ENCODE results near the gene TMEM167A. TPM values are rescaled to one million over a fixed set of nuclear protein-coding genes. Genes with fewer than 3 reads are reported as not detected.

The TMEM167A gene
- total RNA-seq, 2 donors from 2014 or later: 124 to 134 TPM

GRCh38 chr5:83034528-83035207 is 42.5 kb downstream of the TMEM167A start:
- no peaks in the 10 kb centered on the region for H3K36me3 ChIP-seq (ENCODE audit: control insufficient read depth, insufficient read depth, low read length)
- H3K27ac ChIP-seq (ENCODE audit: low read depth, low read length): no peak overlapping the region
- no peaks in the 10 kb centered on the region for H3K9me3 Mint-ChIP-seq
- no peaks in the 10 kb centered on the region for H3K27me3 ChIP-seq (ENCODE audit: control insufficient read depth, insufficient read depth, low read length, poor library complexity, severe bottlenecking)
- H3K4me3 Mint-ChIP-seq: no peak overlapping the region
- H3K36me3 Mint-ChIP-seq (ENCODE audit: low read depth): no peaks in the 10 kb centered on the region
- 88 to 100% methylated on average over 1 to 4 of the region's 4 CpGs for WGBS, 2 experiments (ENCODE audit: insufficient coverage in 1 of 2, insufficient read length in 1 of 2)
- H3K4me3 ChIP-seq (ENCODE audit: low read length): no peak overlapping the region
- peaks cover 7% of the 10 kb centered on the region for H3K4me1 Mint-ChIP-seq
- TF ChIP-seq, protein P1, sequence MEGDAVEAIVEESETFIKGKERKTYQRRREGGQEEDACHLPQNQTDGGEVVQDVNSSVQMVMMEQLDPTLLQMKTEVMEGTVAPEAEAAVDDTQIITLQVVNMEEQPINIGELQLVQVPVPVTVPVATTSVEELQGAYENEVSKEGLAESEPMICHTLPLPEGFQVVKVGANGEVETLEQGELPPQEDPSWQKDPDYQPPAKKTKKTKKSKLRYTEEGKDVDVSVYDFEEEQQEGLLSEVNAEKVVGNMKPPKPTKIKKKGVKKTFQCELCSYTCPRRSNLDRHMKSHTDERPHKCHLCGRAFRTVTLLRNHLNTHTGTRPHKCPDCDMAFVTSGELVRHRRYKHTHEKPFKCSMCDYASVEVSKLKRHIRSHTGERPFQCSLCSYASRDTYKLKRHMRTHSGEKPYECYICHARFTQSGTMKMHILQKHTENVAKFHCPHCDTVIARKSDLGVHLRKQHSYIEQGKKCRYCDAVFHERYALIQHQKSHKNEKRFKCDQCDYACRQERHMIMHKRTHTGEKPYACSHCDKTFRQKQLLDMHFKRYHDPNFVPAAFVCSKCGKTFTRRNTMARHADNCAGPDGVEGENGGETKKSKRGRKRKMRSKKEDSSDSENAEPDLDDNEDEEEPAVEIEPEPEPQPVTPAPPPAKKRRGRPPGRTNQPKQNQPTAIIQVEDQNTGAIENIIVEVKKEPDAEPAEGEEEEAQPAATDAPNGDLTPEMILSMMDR (conservative IDR thresholded peaks at IDR 0.05): no peak
- no peak for DNase-seq
- no peaks in the 10 kb centered on the region for H3K4me1 ChIP-seq (ENCODE audit: control insufficient read depth, insufficient read depth, low read length)
- H3K27me3 Mint-ChIP-seq (ENCODE audit: insufficient read depth): peaks cover 2% of the 10 kb centered on the region
- no peak overlapping the region for H3K27ac Mint-ChIP-seq
- H3K9me3 ChIP-seq (ENCODE audit: control insufficient read depth, low read length): no peaks in the 10 kb centered on the region
- no peak overlapping the region for H3K9ac ChIP-seq (ENCODE audit: extremely low read depth, low read length, poor library complexity, severe bottlenecking)

DNA sequence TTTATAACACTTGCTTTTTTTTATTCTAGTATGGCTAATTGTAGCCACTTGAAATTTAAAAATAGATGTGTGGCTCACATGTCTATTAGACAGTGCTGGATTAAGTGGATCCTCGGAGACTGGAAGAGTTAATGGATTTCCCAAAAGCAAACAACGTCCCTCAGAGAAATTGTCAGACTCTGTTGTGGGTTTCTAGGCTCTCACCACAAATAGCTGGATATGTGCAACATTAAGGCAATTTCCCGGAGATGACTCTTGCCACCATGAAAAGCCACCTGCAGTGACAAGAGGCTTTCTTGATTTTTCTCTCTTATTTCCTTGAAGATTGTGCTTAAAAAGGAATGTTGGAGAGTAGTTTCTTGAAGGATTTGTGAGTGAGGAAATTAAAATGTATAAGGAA is 43.2 kb downstream of the TMEM167A start:
- Histone ChIP-seq H3K9ac (ENCODE audit: extremely low read depth, low read length, poor library complexity, severe bottlenecking) (no peak overlapping the region), H3K9me3 (ENCODE audit: control insufficient read depth, low read length) (no peaks in the 10 kb centered on the region), H3K36me3 (ENCODE audit: control insufficient read depth, insufficient read depth, low read length) (no peaks in the 10 kb centered on the region), H3K27ac (ENCODE audit: low read depth, low read length) (no peak overlapping the region), H3K4me3 (ENCODE audit: low read length) (no peak overlapping the region), H3K27me3 (ENCODE audit: control insufficient read depth, insufficient read depth, low read length, poor library complexity, severe bottlenecking) (no peaks in the 10 kb centered on the region), H3K4me1 (ENCODE audit: control insufficient read depth, insufficient read depth, low read length) (no peaks in the 10 kb centered on the region)
- Mint-ChIP-seq H3K4me1 (peaks cover 7% of the 10 kb centered on the region), H3K4me3 (no peak overlapping the region), H3K36me3 (ENCODE audit: low read depth) (no peaks in the 10 kb centered on the region), H3K27me3 (ENCODE audit: insufficient read depth) (peaks cover 5% of the 10 kb centered on the region), H3K9me3 (no peaks in the 10 kb centered on the region), H3K27ac (no peak overlapping the region)
- no peak for DNase-seq
- WGBS, 2 experiments (ENCODE audit: insufficient coverage in 1 of 2, insufficient read length in 1 of 2): 72 to 88% methylated on average over 3 of the region's 3 CpGs
- TF ChIP-seq, protein P1 (conservative IDR thresholded peaks at IDR 0.05): no peak

DNA sequence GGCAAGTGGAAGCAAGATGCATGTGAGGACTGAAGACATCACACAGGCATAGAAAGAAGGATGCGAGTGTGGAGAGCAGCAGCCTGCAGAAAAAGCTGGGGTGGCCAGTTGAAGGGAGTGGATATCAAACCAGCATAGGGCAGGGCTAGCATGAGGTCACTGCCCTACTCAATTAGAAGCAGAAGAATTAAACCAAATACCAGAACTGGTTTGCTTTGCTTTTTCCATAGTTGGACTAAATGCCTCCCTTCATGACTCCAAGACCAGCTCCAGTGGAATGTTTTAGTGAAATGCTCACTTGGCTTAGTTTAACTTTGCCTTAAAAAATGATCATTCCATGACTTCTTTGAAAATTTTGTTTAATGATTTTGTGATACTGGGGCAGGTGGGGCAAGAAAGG is 45.8 kb downstream of the TMEM167A start:
- no peaks in the 10 kb centered on the region for H3K4me1 ChIP-seq (ENCODE audit: control insufficient read depth, insufficient read depth, low read length)
- H3K9me3 ChIP-seq (ENCODE audit: control insufficient read depth, low read length): no peaks in the 10 kb centered on the region
- no peaks in the 10 kb centered on the region for H3K36me3 ChIP-seq (ENCODE audit: control insufficient read depth, insufficient read depth, low read length)
- 82 to 86% methylated on average over 1 of the region's 1 CpG for WGBS, 2 experiments (ENCODE audit: insufficient coverage in 1 of 2, insufficient read length in 1 of 2)
- DNase-seq: no peak
- Mint-ChIP-seq H3K27ac (no peak overlapping the region), H3K27me3 (ENCODE audit: insufficient read depth) (peaks cover 6% of the 10 kb centered on the region), H3K36me3 (ENCODE audit: low read depth) (no peaks in the 10 kb centered on the region), H3K4me3 (no peak overlapping the region), H3K9me3 (no peaks in the 10 kb centered on the region), H3K4me1 (peaks cover 15% of the 10 kb centered on the region)
- no peak overlapping the region for H3K4me3 ChIP-seq (ENCODE audit: low read length)
- H3K9ac ChIP-seq (ENCODE audit: extremely low read depth, low read length, poor library complexity, severe bottlenecking): no peak overlapping the region
- H3K27ac ChIP-seq (ENCODE audit: low read depth, low read length): no peak overlapping the region
- TF ChIP-seq, protein P1 (conservative IDR thresholded peaks at IDR 0.05): no peak
- H3K27me3 ChIP-seq (ENCODE audit: control insufficient read depth, insufficient read depth, low read length, poor library complexity, severe bottlenecking): no peaks in the 10 kb centered on the region
